K562 (cell line): ENCODE data around the gene ENTR1. TPM values are rescaled to one million over a fixed set of nuclear protein-coding genes. Genes with fewer than 3 reads are reported as not detected.

Experiments used
- CEBPB ChIP-seq: fragments of 450-650 bp; IDR thresholded peaks from 2 replicates; pipeline ENCODE4 v1.6.1; 2016; ENCODE audit warnings: missing genetic modification characterization, missing compliant biosample characterization
- CTBP1 ChIP-seq: fragments of 450-650 bp; IDR thresholded peaks from 2 replicates; pipeline ENCODE4 v1.6.1; 2016; ENCODE audit warnings: borderline replicate concordance
- GATAD2B ChIP-seq: fragments of 450-650 bp; IDR thresholded peaks from 2 replicates; pipeline ENCODE4 v1.6.1; 2017; ENCODE audit warnings: mild to moderate bottlenecking, borderline replicate concordance
- KAT7 ChIP-seq: sonication (generic); formaldehyde crosslinking; IDR thresholded peaks from 2 replicates; pipeline ENCODE4 v1.8.0; 2022; ENCODE audit warnings: missing genetic modification reagents, mild to moderate bottlenecking, borderline replicate concordance
- L3MBTL2 ChIP-seq: fragments of 450-650 bp; IDR thresholded peaks from 2 replicates; pipeline ENCODE4 v1.6.1; 2016; ENCODE audit warnings: mild to moderate bottlenecking, moderate library complexity
- NBN ChIP-seq: fragments of 450-650 bp; IDR thresholded peaks from 2 replicates; pipeline ENCODE4 v1.6.1; 2016; ENCODE audit warnings: low read depth, mild to moderate bottlenecking
- PHF21A ChIP-seq: fragments of 450-650 bp; IDR thresholded peaks from 2 replicates; pipeline ENCODE4 v1.6.1; 2017; ENCODE audit warnings: low read depth, borderline replicate concordance
- RB1 ChIP-seq: fragments of 450-650 bp; IDR thresholded peaks from 2 replicates; pipeline ENCODE4 v1.6.1; 2017; ENCODE audit warnings: low read depth, mild to moderate bottlenecking
- RBBP5 ChIP-seq: fragments of 200-600 bp; sonication (generic); IDR thresholded peaks from 2 replicates; pipeline ENCODE4 v1.6.1; 2012; ENCODE audit warnings: borderline replicate concordance, mild to moderate bottlenecking, low read length, control low read depth, inconsistent platforms; ENCODE audit not compliant: insufficient read depth, poor library complexity, severe bottlenecking
- SNAPC5 ChIP-seq: fragments of 250-450 bp; sonication (Bioruptor Pico); IDR thresholded peaks from 2 replicates; pipeline ENCODE4 v1.8.0; 2021; ENCODE audit warnings: moderate library complexity, mild to moderate bottlenecking, inconsistent platforms
- SPI1 ChIP-seq: IDR thresholded peaks from 2 replicates; pipeline ENCODE4 v1.6.1; 2011; ENCODE audit warnings: low read depth, low read length, control low read depth, borderline replicate concordance
- TBP ChIP-seq: optimal IDR thresholded peaks from 2 replicates; pipeline ENCODE3; 2011; ENCODE audit warnings: low read depth, low read length, improper control_type of control experiment
- THAP12 ChIP-seq: fragments of 250-450 bp; sonication (Bioruptor Pico); IDR thresholded peaks from 2 replicates; pipeline ENCODE4 v1.9.0; 2021; ENCODE audit warnings: mild to moderate bottlenecking, inconsistent platforms
- THRB ChIP-seq: fragments of 450-650 bp; formaldehyde crosslinking; conservative IDR thresholded peaks from 2 replicates; pipeline ENCODE4 v1.4.0; 2022; ENCODE audit warnings: mild to moderate bottlenecking, missing genetic modification characterization
- ZFP36 ChIP-seq: fragments of 150-350 bp; IDR thresholded peaks from 2 replicates; pipeline ENCODE4 v1.6.1; 2018; ENCODE audit warnings: low read length, low read depth; ENCODE audit not compliant: partially characterized antibody
- ZNF121 ChIP-seq: sonication (generic); formaldehyde crosslinking; conservative IDR thresholded peaks from 2 replicates; pipeline ENCODE4 v1.8.0; 2022; ENCODE audit warnings: missing genetic modification reagents
- ZNF212 ChIP-seq: fragments of 450-650 bp; formaldehyde crosslinking; IDR thresholded peaks from 2 replicates; pipeline ENCODE4 v1.4.0; 2020; ENCODE audit warnings: mild to moderate bottlenecking
- ZNF282 ChIP-seq: sonication (generic); formaldehyde crosslinking; IDR thresholded peaks from 2 replicates; pipeline ENCODE4 v1.8.1; 2023; ENCODE audit warnings: missing genetic modification reagents
- ZNF395 ChIP-seq: fragments of 200-800 bp; sonication (Bioruptor generic); IDR thresholded peaks from 2 replicates; pipeline ENCODE4 v1.6.1; 2017; ENCODE audit warnings: missing genetic modification characterization, missing compliant biosample characterization
- ZNF444 ChIP-seq: fragments of 250-450 bp; sonication (Bioruptor Pico); IDR thresholded peaks from 2 replicates; pipeline ENCODE4 v1.4.0; 2020; ENCODE audit warnings: mild to moderate bottlenecking, moderate library complexity
- ZNF740 ChIP-seq, 3 experiments: fragments of 200-800 bp in 1 of 3; sonication (Bioruptor generic) in 1 of 3; sonication (generic) in 1 of 3; formaldehyde crosslinking in 1 of 3; IDR thresholded peaks; 2 replicates each; pipeline versions ENCODE4 v1.6.1 to v1.8.0; 2016 to 2022; ENCODE audit warnings: mild to moderate bottlenecking in 2 of 3, missing compliant biosample characterization in 2 of 3, missing genetic modification characterization in 2 of 3, missing genetic modification reagents in 1 of 3
- polyA plus RNA-seq, 8 experiments: library from polyadenylated mRNA; depleted of rRNA in 4 of 8; stranded (reverse) in 5 of 8; unstranded in 3 of 8; fragments of >200 nt; fragmentation: Nextera tagmentation in 2 of 8; fragmentation: Illumina TruSeq in 1 of 8; extraction: Ambion mirVana in 2 of 8; extraction: Trizol in 1 of 8; gene quantifications; 2 replicates each; pipeline versions ENCODE4 v1.2.1 to v1.2.3, GENCODE V29; 2011 to 2014; ENCODE audit warnings: inconsistent platforms in 1 of 8, missing spikeins in 1 of 8
- total RNA-seq, 7 experiments: library from RNA; depleted of rRNA in 6 of 7; stranded (reverse); fragments of >200 nt in 6 of 7; fragmentation: Illumina TruSeq in 2 of 7; extraction: Trizol in 2 of 7; gene quantifications; 2 replicates each; pipeline versions ENCODE4 v1.2.1 to v1.2.3, GENCODE V29; 2011 to 2021; ENCODE audit warnings: low replicate concordance in 1 of 7

Gene ENTR1
- total and polyA plus RNA-seq, 9 of the 15 experiments (the other 6 are each of a cell fraction or from before 2014, with no cell fraction given), result 6.7 to 106 (median 72.6) TPM

- peak; percentile 77; the same call in 1 of the 2 replicates for TF ChIP-seq ZNF740 (CRISPR knock-in tag; IDR thresholded peaks at IDR 0.05)
- no peak; a peak in 1 of 4 replicates for TF ChIP-seq ZNF740 (tag; IDR thresholded peaks at IDR 0.05)
- no peak for TF ChIP-seq THAP12
- no peak for TF ChIP-seq ZFP36
- no peak for TF ChIP-seq THRB
- TF ChIP-seq SNAPC5 (CRISPR knock-in tag), result no peak
- TF ChIP-seq SPI1, result peak; percentile 98
- TF ChIP-seq ZNF444 (CRISPR knock-in tag), result no peak
- peak; percentile 98 for TF ChIP-seq ZNF121
- TF ChIP-seq TBP, result peak; percentile 52
- TF ChIP-seq ZNF212 (CRISPR knock-in tag), result no peak
- TF ChIP-seq NBN, result no peak
- TF ChIP-seq CTBP1, result peak; percentile 88
- peak; percentile 1 for TF ChIP-seq RBBP5
- 0 out of 2 replicates have a peak, but pooled peaks have one; percentile 5 for TF ChIP-seq RB1
- TF ChIP-seq ZNF282 (CRISPR knock-in tag), result no peak
- TF ChIP-seq KAT7 (CRISPR knock-in tag), result peak; percentile 83
- TF ChIP-seq PHF21A, result no peak
- TF ChIP-seq L3MBTL2, result peak; percentile 53
- peak; percentile 98 for TF ChIP-seq CEBPB (tag)
- TF ChIP-seq GATAD2B, result 0 out of 2 replicates have a peak, but pooled peaks have one; percentile 28
- TF ChIP-seq ZNF395, result peak; percentile 33
These were observed 37.7 kb downstream of the ENTR1 start (continued) for GRCh38 chr9:136372561-136373299.
